WTC11 (cell line): ENCODE measurements around the gene CUEDC1. TPM values are rescaled to one million over a fixed set of nuclear protein-coding genes. Genes with fewer than 3 reads are reported as not detected.

Source experiments
- ATAC-seq: fragments of 200-7000 bp; cut with Tn5 transposase; 2 replicates; pipeline ENCODE4 v1.10.0; 2021; ENCODE audit warnings: mild to moderate bottlenecking, moderate library complexity
- CTCF ChIA-PET: fragments of 300-600 bp; sonication (Branson Sonifier 250); formaldehyde crosslinking; loops from one replicate; lab custom pipeline; 2021; ENCODE audit warnings: antibody characterized with exemption; lab: Charles Lee
- POLR2A ChIA-PET: fragments of 350-600 bp; sonication (Branson Sonifier 250); formaldehyde crosslinking; loops from one replicate; lab custom pipeline; 2021; ENCODE audit warnings: antibody characterized with exemption; lab: Charles Lee
- DNase-seq: peaks from one replicate; pipeline ENCODE4 v3.0.0; 2021; ENCODE audit warnings: low spot score
- H3K27ac Mint-ChIP-seq: 2 replicates; pipeline ENCODE4 v1.8.0; 2021; ENCODE audit warnings: mixed read lengths
- H3K27me3 Mint-ChIP-seq: 2 replicates; pipeline ENCODE4 v1.8.0; 2021; ENCODE audit warnings: low read depth, mild to moderate bottlenecking, moderate library complexity, mixed read lengths
- H3K36me3 Mint-ChIP-seq: 2 replicates; pipeline ENCODE4 v1.8.0; 2021; ENCODE audit warnings: mixed read lengths
- H3K4me1 Mint-ChIP-seq: 2 replicates; pipeline ENCODE4 v1.8.0; 2022; ENCODE audit warnings: mixed read lengths
- H3K4me3 Mint-ChIP-seq: 2 replicates; pipeline ENCODE4 v1.8.0; 2021; ENCODE audit warnings: mild to moderate bottlenecking, moderate library complexity, mixed read lengths
- H3K9me3 Mint-ChIP-seq: 2 replicates; pipeline ENCODE4 v1.8.0; 2021; ENCODE audit warnings: mixed read lengths
- ARID4B ChIP-seq: sonication (generic); formaldehyde crosslinking; IDR thresholded peaks from 2 replicates; pipeline ENCODE4 v1.8.0; 2023; ENCODE audit warnings: missing genetic modification reagents, mild to moderate bottlenecking, borderline replicate concordance
- CREB1 ChIP-seq: sonication (generic); formaldehyde crosslinking; IDR thresholded peaks from 2 replicates; pipeline ENCODE4 v1.8.0; 2023; ENCODE audit warnings: mild to moderate bottlenecking, missing genetic modification reagents
- CTCF ChIP-seq: fragments of 200-600 bp; IDR thresholded peaks from 2 replicates; pipeline ENCODE4 v1.8.0; 2022; ENCODE audit warnings: antibody characterized with exemption
- ETV6 ChIP-seq: sonication (generic); formaldehyde crosslinking; IDR thresholded peaks from 2 replicates; pipeline ENCODE4 v1.8.1; 2022; ENCODE audit warnings: mild to moderate bottlenecking, missing genetic modification reagents
- FOXK1 ChIP-seq: sonication (generic); formaldehyde crosslinking; IDR thresholded peaks from 2 replicates; pipeline ENCODE4 v1.8.0; 2022; ENCODE audit warnings: mild to moderate bottlenecking, moderate library complexity, missing genetic modification reagents
- GRHL2 ChIP-seq: fragments of 250-450 bp; sonication (Bioruptor Pico); IDR thresholded peaks from 2 replicates; pipeline ENCODE4 v1.8.0; 2022; ENCODE audit warnings: mild to moderate bottlenecking, moderate library complexity; ENCODE audit not compliant: insufficient replicate concordance, severe bottlenecking
- GTF2I ChIP-seq: fragments of 250-450 bp; sonication (Bioruptor Pico); conservative IDR thresholded peaks from 2 replicates; pipeline ENCODE4 v1.4.0; 2021; ENCODE audit warnings: mild to moderate bottlenecking
- HMGA2 ChIP-seq: fragments of 250-450 bp; sonication (Bioruptor Pico); IDR thresholded peaks from 2 replicates; pipeline ENCODE4 v1.4.0; 2021; ENCODE audit warnings: mild to moderate bottlenecking, moderate library complexity
- JUN ChIP-seq: sonication (generic); formaldehyde crosslinking; IDR thresholded peaks from 2 replicates; pipeline ENCODE4 v1.8.0; 2023; ENCODE audit warnings: mild to moderate bottlenecking, missing genetic modification reagents
- PREB ChIP-seq: sonication (generic); formaldehyde crosslinking; IDR thresholded peaks from 2 replicates; pipeline ENCODE4 v1.8.1; 2022; ENCODE audit warnings: mild to moderate bottlenecking, missing genetic modification reagents, moderate library complexity, borderline replicate concordance
- TEAD1 ChIP-seq: sonication (generic); formaldehyde crosslinking; IDR thresholded peaks from 2 replicates; pipeline ENCODE4 v1.8.0; 2022; ENCODE audit warnings: mild to moderate bottlenecking, missing genetic modification reagents
- ZNF219 ChIP-seq: sonication (generic); formaldehyde crosslinking; IDR thresholded peaks from 2 replicates; pipeline ENCODE4 v1.8.0; 2023; ENCODE audit warnings: missing genetic modification reagents, mild to moderate bottlenecking, borderline replicate concordance
- ZNF281 ChIP-seq: sonication (generic); formaldehyde crosslinking; IDR thresholded peaks from 2 replicates; pipeline ENCODE4 v1.8.0; 2023; ENCODE audit warnings: mild to moderate bottlenecking, missing genetic modification reagents
- ZNF416 ChIP-seq: fragments of 250-450 bp; sonication (Bioruptor Pico); IDR thresholded peaks from 2 replicates; pipeline ENCODE4 v1.9.0; 2021; ENCODE audit warnings: mild to moderate bottlenecking, inconsistent platforms
- ZNF532 ChIP-seq: fragments of 250-450 bp; sonication (Bioruptor Pico); IDR thresholded peaks from 2 replicates; pipeline ENCODE4 v1.9.0; 2021; ENCODE audit warnings: mild to moderate bottlenecking, borderline replicate concordance
- total RNA-seq: library from RNA; stranded (reverse); gene quantifications from 3 replicates; pipeline ENCODE4 v1.2.3, GENCODE V29; 2021

CUEDC1 gene
- total RNA-seq, 1 experiment from 2014 or later, result 12.2 TPM

GRCh38 chr17:57985675-57985974 lies 30.4 kb upstream of the CUEDC1 start (continued):
- TF ChIP-seq ARID4B (no peak), TEAD1 (no peak), ZNF281 (CRISPR knock-in tag) (no peak), CTCF (no peak), CREB1 (CRISPR knock-in tag) (no peak), GRHL2 (no peak)

- POLR2A ChIA-PET, result no interaction called here
- TF ChIP-seq ZNF219 (CRISPR knock-in tag) (no peak), FOXK1 (CRISPR knock-in tag) (no peak), JUN (CRISPR knock-in tag) (no peak), PREB (CRISPR knock-in tag) (no peak), ZNF416 (CRISPR knock-in tag) (no peak), ZNF532 (CRISPR knock-in tag) (no peak), GTF2I (no peak), ARID4B (no peak), GRHL2 (no peak), ETV6 (CRISPR knock-in tag) (no peak), HMGA2 (CRISPR knock-in tag) (no peak)
Measured at GRCh38 chr17:57984936-57985674, 29.9 kb upstream of the CUEDC1 start.

More at GRCh38 chr17:57984936-57985674, 29.9 kb upstream of the CUEDC1 start:
- 0 out of 2 replicates have a peak overlapping the region, but pooled peaks have one; percentile 19 for H3K4me3 Mint-ChIP-seq
- no peaks in the 10 kb centered on the region for H3K9me3 Mint-ChIP-seq
- no peaks in the 10 kb centered on the region for H3K27me3 Mint-ChIP-seq
- H3K27ac Mint-ChIP-seq, result no peak overlapping the region
- H3K4me1 Mint-ChIP-seq, result peaks cover 52% of the 10 kb centered on the region
- DNase-seq (no peak), ATAC-seq (no peak)
- CTCF ChIA-PET, result interaction anchor here (0.7 to 3.4 kb wide), 8 partner anchors 9 to 127 kb away, joined by 3 to 13 read pairs (median 4); no protein-coding TSS in a partner anchor
- peaks cover 22% of the 10 kb centered on the region for H3K36me3 Mint-ChIP-seq
